T-helper 2 cell treated with Interferon-gamma antibody and Interleukin-4, amounts not matched to agents 5 μg/mL and 100 μg/mL, for 36 hours (primary cell): ENCODE data around the gene RXYLT1.

Experiments
- DNase-seq: peaks from one replicate; pipeline ENCODE4 v3.0.0; 2021; ENCODE audit warnings: low spot score
- H3K27ac Mint-ChIP-seq: one replicate; pipeline ENCODE4 v1.8.0; 2021; ENCODE audit warnings: mild to moderate bottlenecking, mixed read lengths
- H3K27me3 Mint-ChIP-seq: one replicate; pipeline ENCODE4 v1.8.0; 2021; ENCODE audit warnings: low read depth, mixed read lengths
- H3K36me3 Mint-ChIP-seq: one replicate; pipeline ENCODE4 v1.8.0; 2021; ENCODE audit warnings: low read depth, mixed read lengths
- H3K4me1 Mint-ChIP-seq: one replicate; pipeline ENCODE4 v1.8.0; 2021; ENCODE audit warnings: low read depth, mixed read lengths
- H3K4me3 Mint-ChIP-seq: one replicate; pipeline ENCODE4 v1.8.0; 2022; ENCODE audit warnings: mild to moderate bottlenecking, moderate library complexity, mixed read lengths
- H3K9me3 Mint-ChIP-seq: one replicate; pipeline ENCODE4 v1.8.0; 2021; ENCODE audit warnings: mixed read lengths

Gene RXYLT1

GRCh38 chr12:63770375-63770774 is 9.3 kb upstream of the RXYLT1 start:
- Mint-ChIP-seq H3K4me1 (no peaks in the 10 kb centered on the region), H3K36me3 (no peaks in the 10 kb centered on the region), H3K4me3 (no peak overlapping the region), H3K27me3 (peaks cover 16% of the 10 kb centered on the region), H3K27ac (no peak overlapping the region), H3K9me3 (peaks cover 12% of the 10 kb centered on the region)
- no peak for DNase-seq

GRCh38 chr12:63777340-63777739 is 2.4 kb upstream of the RXYLT1 start:
- Mint-ChIP-seq H3K27ac (no peak overlapping the region), H3K4me3 (no peak overlapping the region), H3K9me3 (no peaks in the 10 kb centered on the region), H3K36me3 (peaks cover 10% of the 10 kb centered on the region), H3K4me1 (peaks cover 15% of the 10 kb centered on the region), H3K27me3 (peaks cover 9% of the 10 kb centered on the region)
- DNase-seq, result no peak

GRCh38 chr12:63782466-63782865 is 2.8 kb downstream of the RXYLT1 start:
- DNase-seq, result no peak
- peaks cover 13% of the 10 kb centered on the region for H3K4me1 Mint-ChIP-seq
- no peak overlapping the region for H3K4me3 Mint-ChIP-seq
- H3K27me3 Mint-ChIP-seq, result no peaks in the 10 kb centered on the region
- H3K27ac Mint-ChIP-seq, result no peak overlapping the region
- H3K9me3 Mint-ChIP-seq, result no peaks in the 10 kb centered on the region
- peaks cover 37% of the 10 kb centered on the region for H3K36me3 Mint-ChIP-seq

GRCh38 chr12:63787306-63787705 is 7.6 kb downstream of the RXYLT1 start:
- no peaks in the 10 kb centered on the region for H3K27me3 Mint-ChIP-seq
- DNase-seq, result no peak
- peaks cover 36% of the 10 kb centered on the region for H3K36me3 Mint-ChIP-seq
- H3K4me1 Mint-ChIP-seq, result no peaks in the 10 kb centered on the region
- no peak overlapping the region for H3K4me3 Mint-ChIP-seq
- no peak overlapping the region for H3K27ac Mint-ChIP-seq
- H3K9me3 Mint-ChIP-seq, result no peaks in the 10 kb centered on the region

- Mint-ChIP-seq H3K4me3 (no peak overlapping the region), H3K4me1 (no peaks in the 10 kb centered on the region), H3K36me3 (peaks cover 19% of the 10 kb centered on the region), H3K27me3 (no peaks in the 10 kb centered on the region), H3K27ac (no peak overlapping the region), H3K9me3 (no peaks in the 10 kb centered on the region)
- DNase-seq, result no peak
Measured at GRCh38 chr12:63790608-63790945, 10.9 kb downstream of the RXYLT1 start.

- no peak overlapping the region for H3K4me3 Mint-ChIP-seq
- no peaks in the 10 kb centered on the region for H3K4me1 Mint-ChIP-seq
- peaks cover 14% of the 10 kb centered on the region for H3K36me3 Mint-ChIP-seq
- H3K27ac Mint-ChIP-seq, result no peak overlapping the region
- H3K27me3 Mint-ChIP-seq, result no peaks in the 10 kb centered on the region
- DNase-seq, result no peak
- H3K9me3 Mint-ChIP-seq, result no peaks in the 10 kb centered on the region
Measured at GRCh38 chr12:63792338-63792737, 12.6 kb downstream of the RXYLT1 start.

GRCh38 chr12:63795032-63795687 is 15.5 kb downstream of the RXYLT1 start:
- Mint-ChIP-seq H3K27me3 (no peaks in the 10 kb centered on the region), H3K27ac (no peak overlapping the region), H3K9me3 (no peaks in the 10 kb centered on the region), H3K4me3 (no peak overlapping the region), H3K4me1 (no peaks in the 10 kb centered on the region), H3K36me3 (peaks cover 9% of the 10 kb centered on the region)
- no peak for DNase-seq

- Mint-ChIP-seq H3K36me3 (peaks cover 4% of the 10 kb centered on the region), H3K27ac (no peak overlapping the region), H3K9me3 (no peaks in the 10 kb centered on the region), H3K4me3 (no peak overlapping the region), H3K4me1 (no peaks in the 10 kb centered on the region), H3K27me3 (no peaks in the 10 kb centered on the region)
- no peak for DNase-seq
Measured at GRCh38 chr12:63795944-63796343, 16.2 kb downstream of the RXYLT1 start.

GRCh38 chr12:63802012-63802608 is 22.4 kb downstream of the RXYLT1 start:
- H3K27me3 Mint-ChIP-seq, result no peaks in the 10 kb centered on the region
- no peaks in the 10 kb centered on the region for H3K4me1 Mint-ChIP-seq
- H3K9me3 Mint-ChIP-seq, result no peaks in the 10 kb centered on the region
- no peak overlapping the region for H3K27ac Mint-ChIP-seq
- DNase-seq, result no peak
- peaks cover 3% of the 10 kb centered on the region for H3K36me3 Mint-ChIP-seq
- no peak overlapping the region for H3K4me3 Mint-ChIP-seq

- Mint-ChIP-seq H3K4me1 (peaks cover 4% of the 10 kb centered on the region), H3K27me3 (no peaks in the 10 kb centered on the region), H3K36me3 (peaks cover 10% of the 10 kb centered on the region), H3K9me3 (no peaks in the 10 kb centered on the region), H3K27ac (no peak overlapping the region), H3K4me3 (no peak overlapping the region)
- DNase-seq, result no peak
Measured at GRCh38 chr12:63804746-63805145, 25.0 kb downstream of the RXYLT1 start.

GRCh38 chr12:63805704-63806672 is 26.3 kb downstream of the RXYLT1 start:
- H3K4me1 Mint-ChIP-seq, result peaks cover 4% of the 10 kb centered on the region
- no peak overlapping the region for H3K4me3 Mint-ChIP-seq
- no peak for DNase-seq
- H3K27ac Mint-ChIP-seq, result no peak overlapping the region
- H3K9me3 Mint-ChIP-seq, result no peaks in the 10 kb centered on the region
- H3K36me3 Mint-ChIP-seq, result peaks cover 10% of the 10 kb centered on the region
- no peaks in the 10 kb centered on the region for H3K27me3 Mint-ChIP-seq

GRCh38 chr12:63808631-63809030 is 28.9 kb downstream of the RXYLT1 start:
- peaks cover 7% of the 10 kb centered on the region for H3K36me3 Mint-ChIP-seq

GRCh38 chr12:63809566-63809965 is 29.9 kb downstream of the RXYLT1 start:
- no peak for DNase-seq
- Mint-ChIP-seq H3K4me1 (peaks cover 15% of the 10 kb centered on the region), H3K27ac (no peak overlapping the region), H3K4me3 (no peak overlapping the region), H3K9me3 (no peaks in the 10 kb centered on the region), H3K36me3 (peaks cover 7% of the 10 kb centered on the region), H3K27me3 (no peaks in the 10 kb centered on the region)

More at GRCh38 chr12:63808631-63809030, 28.9 kb downstream of the RXYLT1 start:
- DNase-seq, result no peak
- Mint-ChIP-seq H3K9me3 (no peaks in the 10 kb centered on the region), H3K4me1 (peaks cover 10% of the 10 kb centered on the region), H3K4me3 (no peak overlapping the region), H3K27ac (no peak overlapping the region), H3K27me3 (no peaks in the 10 kb centered on the region)

GRCh38 chr12:63811334-63811733 is 31.6 kb downstream of the RXYLT1 start:
- Mint-ChIP-seq H3K9me3 (peaks cover 2% of the 10 kb centered on the region), H3K36me3 (peaks cover 7% of the 10 kb centered on the region), H3K27me3 (no peaks in the 10 kb centered on the region), H3K27ac (no peak overlapping the region), H3K4me3 (no peak overlapping the region), H3K4me1 (peaks cover 28% of the 10 kb centered on the region)
- no peak for DNase-seq
